CD4-positive, CD25-positive, alpha-beta regulatory T cell (primary cell): Measurements from ENCODE around the gene KCND2. TPM values are rescaled to one million over a fixed set of nuclear protein-coding genes. Genes with fewer than 3 reads are reported as not detected.
"Not testable (repeated sequence)": the region's sequence is repeated elsewhere in the genome, so short reads cannot be mapped to it uniquely, and the experiment has no call there.

Experiments
- ATAC-seq, 2 donors: fragments of 150-1000 bp; cut with Tn5 transposase; one replicate each; pipeline ENCODE4 v1.10.0; 2021; ENCODE audit warnings: low read depth in 2 of 2, moderate number of reproducible peaks in 2 of 2, moderate library complexity in 1 of 2
- DNase-seq, 3 donors: peaks; one replicate each; pipeline versions ENCODE4 v3.0.0 to v3.0.0-alpha.2; 2012 to 2022; ENCODE audit warnings: mixed read lengths in 1 of 3
- H3K27ac ChIP-seq: one replicate; pipeline ENCODE4 v1.7.0; 2013; ENCODE audit warnings: mild to moderate bottlenecking, low read length; ENCODE audit not compliant: insufficient read depth, poor library complexity, severe bottlenecking
- H3K27me3 ChIP-seq: one replicate; pipeline ENCODE4 v1.7.0; 2013; ENCODE audit warnings: low read length; ENCODE audit not compliant: control insufficient read depth, insufficient read depth
- H3K36me3 ChIP-seq: one replicate; pipeline ENCODE4 v1.7.0; 2013; ENCODE audit warnings: mild to moderate bottlenecking, low read length, moderate library complexity; ENCODE audit not compliant: control insufficient read depth, insufficient read depth
- H3K4me1 ChIP-seq: 2 replicates; pipeline ENCODE4 v1.7.0; 2013; ENCODE audit warnings: mild to moderate bottlenecking, low read length; ENCODE audit not compliant: insufficient read depth, control insufficient read depth, poor library complexity, severe bottlenecking
- H3K4me3 ChIP-seq: one replicate; pipeline ENCODE4 v1.7.0; 2013; ENCODE audit warnings: low read depth, mild to moderate bottlenecking, low read length, moderate library complexity
- H3K9me3 ChIP-seq, 2 experiments: 1 replicate in 1 of 2; 2 replicates in 1 of 2; pipeline ENCODE4 v1.7.0; 2013; ENCODE audit warnings: low read length in 2 of 2, mild to moderate bottlenecking in 1 of 2, moderate library complexity in 1 of 2; ENCODE audit not compliant: control insufficient read depth in 2 of 2
- H3K27ac Mint-ChIP-seq, 3 donors: one replicate each; pipeline ENCODE4 v1.8.0; 2020 to 2022; ENCODE audit warnings: mild to moderate bottlenecking in 3 of 3, mixed read lengths in 3 of 3, moderate library complexity in 2 of 3
- H3K27me3 Mint-ChIP-seq: one replicate; pipeline ENCODE4 v1.8.0; 2022; ENCODE audit warnings: mild to moderate bottlenecking, mixed read lengths
- H3K36me3 Mint-ChIP-seq: one replicate; pipeline ENCODE4 v1.8.0; 2020; ENCODE audit warnings: mixed read lengths
- H3K4me1 Mint-ChIP-seq, 4 donors: one replicate each; pipeline ENCODE4 v1.8.0; 2020 to 2022; ENCODE audit warnings: mixed read lengths in 4 of 4, mild to moderate bottlenecking in 1 of 4
- H3K4me3 Mint-ChIP-seq, 4 donors: one replicate each; pipeline ENCODE4 v1.8.0; 2020 to 2022; ENCODE audit warnings: mild to moderate bottlenecking in 4 of 4, mixed read lengths in 4 of 4, moderate library complexity in 3 of 4
- H3K9me3 Mint-ChIP-seq, 7 donors: one replicate each; pipeline ENCODE4 v1.8.0; 2020 to 2022; ENCODE audit warnings: mixed read lengths in 7 of 7, mild to moderate bottlenecking in 3 of 7, moderate library complexity in 2 of 7
- polyA plus RNA-seq, 4 donors: library from polyadenylated mRNA; unstranded; fragments of 300-500 nt; fragmentation: Illumina TruSeq; gene quantifications; one replicate each; pipeline ENCODE4 v1.2.3, GENCODE V29; 2021
- total RNA-seq: library from RNA; stranded (reverse); gene quantifications from one replicate; pipeline ENCODE4 v1.2.3, GENCODE V29; 2022

Gene KCND2
- total and polyA plus RNA-seq, 5 donors from 2014 or later = not detected

DNA sequence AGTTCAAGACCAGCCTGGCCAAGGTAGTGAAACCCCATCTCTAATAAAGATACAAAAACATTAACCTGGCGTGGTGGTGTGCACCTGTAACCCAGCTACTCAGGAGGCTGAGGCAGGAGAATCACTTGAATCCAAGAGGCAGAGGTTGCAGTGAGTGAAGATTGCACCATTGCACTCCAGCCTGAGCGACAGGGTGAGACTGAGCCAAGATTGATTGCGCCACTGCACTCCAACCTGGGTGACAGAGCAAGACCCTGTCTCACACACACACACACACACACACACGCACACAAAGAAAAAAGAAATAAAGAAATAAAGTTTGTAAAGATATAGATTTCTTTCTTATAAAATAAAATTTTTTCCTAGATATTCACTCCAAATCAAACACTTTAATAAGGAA, 305.7 kb downstream of the KCND2 start:
- not testable (repeated sequence) for H3K4me1 Mint-ChIP-seq, H3K27ac Mint-ChIP-seq, H3K36me3 ChIP-seq, ATAC-seq, H3K4me3 ChIP-seq, H3K4me3 Mint-ChIP-seq, H3K27me3 ChIP-seq, H3K4me1 ChIP-seq, DNase-seq, H3K9me3 Mint-ChIP-seq, H3K27ac ChIP-seq, H3K9me3 ChIP-seq, H3K27me3 Mint-ChIP-seq, H3K36me3 Mint-ChIP-seq

DNA sequence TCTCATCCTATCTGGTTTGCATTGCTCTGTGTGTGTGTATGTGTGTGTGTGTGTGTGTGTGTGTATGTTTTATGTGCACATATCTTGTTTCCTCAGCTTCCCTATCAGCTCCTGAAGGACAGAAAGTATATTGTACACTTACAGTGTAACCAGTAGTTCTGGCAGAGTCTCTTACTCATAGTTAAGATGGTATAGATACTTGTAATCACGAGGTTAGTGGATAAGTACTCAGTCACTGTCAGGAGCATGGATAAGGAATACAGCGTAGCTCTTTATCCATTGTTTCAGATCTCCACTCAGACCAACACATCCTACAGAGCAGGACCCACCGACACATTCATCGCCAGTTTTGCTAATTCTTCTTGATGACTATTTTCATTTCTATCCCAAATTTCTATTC, 309.9 kb downstream of the KCND2 start:
- H3K9me3 Mint-ChIP-seq = peaks cover 0 to 10% (median 2%) of the 10 kb centered on the region in 7 donors
- Histone ChIP-seq H3K4me3 (no peak overlapping the region), H3K27ac (no peak overlapping the region), H3K4me1 (no peaks in the 10 kb centered on the region), H3K36me3 (no peaks in the 10 kb centered on the region), H3K9me3 (no peaks in the 10 kb centered on the region), H3K27me3 (no peaks in the 10 kb centered on the region)
- no peaks in the 10 kb centered on the region for H3K27me3 Mint-ChIP-seq
- no peak for DNase-seq
- no peak overlapping the region for H3K4me3 Mint-ChIP-seq
- ATAC-seq = no peak
- no peak overlapping the region for H3K27ac Mint-ChIP-seq
- no peaks in the 10 kb centered on the region for H3K36me3 Mint-ChIP-seq
- H3K4me1 Mint-ChIP-seq = no peaks in the 10 kb centered on the region

DNA sequence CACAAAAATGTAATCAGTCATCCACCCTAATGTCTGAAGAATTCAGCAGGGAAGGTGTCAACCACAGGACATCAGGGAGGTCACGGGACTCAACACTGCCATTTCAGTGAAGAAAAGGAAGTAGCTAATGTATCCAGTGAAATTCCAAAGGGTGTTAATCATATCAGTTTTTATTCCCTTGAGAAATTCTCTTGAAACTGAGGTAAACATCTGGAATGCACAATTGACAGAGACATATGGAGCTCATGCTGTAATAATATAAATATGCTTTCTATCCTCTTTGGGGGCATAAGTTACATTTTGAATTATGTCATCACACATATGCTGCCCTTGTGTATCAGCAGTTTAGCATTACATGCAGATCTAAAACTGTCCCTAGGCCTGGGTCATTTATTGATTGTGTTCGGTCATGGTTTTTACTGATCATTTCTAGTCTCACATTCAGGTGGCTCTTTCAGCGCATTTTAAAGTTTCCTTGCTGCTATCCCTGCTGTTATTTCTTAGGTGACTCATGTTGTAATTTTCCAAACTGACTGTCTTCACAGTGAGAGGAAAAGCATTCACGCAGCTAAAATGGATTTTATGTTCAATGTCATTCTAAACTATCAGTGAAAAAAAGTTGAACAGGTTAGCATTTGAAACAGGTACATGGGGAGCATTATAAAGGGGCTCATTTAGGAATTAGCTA, 311.1 kb downstream of the KCND2 start:
- no peak overlapping the region for H3K27ac ChIP-seq
- no peak for DNase-seq
- H3K27me3 ChIP-seq = no peaks in the 10 kb centered on the region
- ATAC-seq = no peak
- no peaks in the 10 kb centered on the region for H3K36me3 Mint-ChIP-seq
- H3K4me1 ChIP-seq = no peaks in the 10 kb centered on the region
- H3K9me3 Mint-ChIP-seq = peaks cover 0 to 10% (median 6%) of the 10 kb centered on the region in 7 donors
- no peaks in the 10 kb centered on the region for H3K9me3 ChIP-seq
- H3K4me3 Mint-ChIP-seq = no peak overlapping the region
- H3K4me1 Mint-ChIP-seq = no peaks in the 10 kb centered on the region
- no peak overlapping the region for H3K4me3 ChIP-seq
- no peaks in the 10 kb centered on the region for H3K27me3 Mint-ChIP-seq
- no peak overlapping the region for H3K27ac Mint-ChIP-seq
- no peaks in the 10 kb centered on the region for H3K36me3 ChIP-seq

DNA sequence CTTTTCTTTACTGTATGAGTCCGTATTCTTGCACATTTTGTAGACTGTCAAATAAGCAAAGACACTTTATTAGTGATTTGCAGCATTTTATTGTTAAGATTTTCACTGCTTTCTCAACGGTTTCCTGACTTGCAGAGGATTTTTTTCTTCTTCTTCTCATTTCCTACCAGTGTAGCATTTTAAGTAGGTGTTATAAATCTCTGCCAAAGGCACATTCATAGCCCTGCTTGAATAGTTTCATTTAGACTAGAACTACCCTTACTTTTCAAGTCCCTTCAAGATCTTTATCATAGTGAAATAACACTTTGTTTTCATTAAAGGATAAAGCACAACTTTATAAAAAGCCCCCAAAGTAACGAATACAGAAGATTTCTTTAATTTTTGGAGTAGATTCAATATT, 313.6 kb downstream of the KCND2 start:
- Mint-ChIP-seq H3K4me3 (no peak overlapping the region), H3K9me3 (peaks cover 0 to 8% (median 4%) of the 10 kb centered on the region in 7 donors), H3K36me3 (no peaks in the 10 kb centered on the region), H3K27ac (no peak overlapping the region), H3K4me1 (no peaks in the 10 kb centered on the region), H3K27me3 (no peaks in the 10 kb centered on the region)
- Histone ChIP-seq H3K27ac (no peak overlapping the region), H3K4me1 (no peaks in the 10 kb centered on the region), H3K36me3 (no peaks in the 10 kb centered on the region), H3K27me3 (no peaks in the 10 kb centered on the region), H3K9me3 (no peaks in the 10 kb centered on the region), H3K4me3 (no peak overlapping the region)
- ATAC-seq = no peak
- DNase-seq = no peak

DNA sequence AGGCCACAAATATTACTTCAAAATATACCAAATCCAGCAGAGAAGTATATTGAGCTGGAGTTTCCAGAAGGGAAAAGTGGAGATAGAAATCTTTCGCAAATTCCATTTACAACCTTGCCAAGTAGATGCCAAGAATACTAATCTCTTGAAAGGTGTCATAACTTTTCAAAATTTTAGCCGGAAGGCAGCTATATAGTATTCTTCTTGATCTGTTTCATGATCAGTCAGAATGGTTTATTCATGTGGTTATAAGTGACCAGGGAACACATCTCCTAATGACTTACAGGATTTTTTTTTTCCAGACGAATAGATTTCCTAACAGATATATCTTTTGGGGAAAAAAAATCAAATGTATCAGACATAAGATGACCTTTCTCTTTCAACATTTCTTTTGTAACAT, 314.3 kb downstream of the KCND2 start:
- Mint-ChIP-seq H3K9me3 (peaks cover 0 to 6% (median 2%) of the 10 kb centered on the region in 7 donors), H3K27ac (no peak overlapping the region), H3K36me3 (no peaks in the 10 kb centered on the region), H3K4me1 (no peaks in the 10 kb centered on the region), H3K4me3 (no peak overlapping the region), H3K27me3 (no peaks in the 10 kb centered on the region)
- H3K9me3 ChIP-seq = no peaks in the 10 kb centered on the region
- H3K4me3 ChIP-seq = no peak overlapping the region
- H3K27me3 ChIP-seq = no peaks in the 10 kb centered on the region
- ATAC-seq (no peak), DNase-seq (no peak)
- no peaks in the 10 kb centered on the region for H3K36me3 ChIP-seq
- H3K27ac ChIP-seq = no peak overlapping the region
- H3K4me1 ChIP-seq = no peaks in the 10 kb centered on the region

DNA sequence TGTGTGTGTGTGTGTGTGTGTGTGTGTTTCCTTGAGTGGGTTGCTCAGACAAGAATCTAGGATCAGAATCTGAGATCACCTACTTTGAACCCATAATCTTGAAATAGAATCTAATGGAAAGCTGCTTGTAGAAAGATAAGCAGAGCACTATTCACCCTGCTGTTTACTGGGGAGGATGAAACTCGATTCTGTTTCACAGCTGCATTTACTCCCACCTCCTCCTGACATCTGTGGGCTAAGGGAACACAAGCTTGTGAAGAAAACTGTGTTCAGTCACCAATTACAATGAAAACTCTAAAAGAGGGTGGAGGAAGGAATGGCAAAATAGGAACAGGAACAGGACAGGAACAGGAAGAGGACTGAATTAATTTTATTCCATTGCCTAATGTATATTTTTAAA, 315.4 kb downstream of the KCND2 start:
- no peak overlapping the region for H3K4me3 Mint-ChIP-seq
- peaks cover 0 to 6% (median 4%) of the 10 kb centered on the region in 7 donors for H3K9me3 Mint-ChIP-seq
- no peak overlapping the region for H3K27ac ChIP-seq
- DNase-seq (no peak), ATAC-seq (no peak)
- H3K36me3 ChIP-seq = no peaks in the 10 kb centered on the region
- no peaks in the 10 kb centered on the region for H3K36me3 Mint-ChIP-seq
- no peaks in the 10 kb centered on the region for H3K27me3 Mint-ChIP-seq
- H3K4me3 ChIP-seq = no peak overlapping the region
- peak overlapping the region in 1 of 3 donors; percentile 48 for H3K27ac Mint-ChIP-seq
- no peaks in the 10 kb centered on the region for H3K4me1 ChIP-seq
- no peaks in the 10 kb centered on the region for H3K4me1 Mint-ChIP-seq
- no peaks in the 10 kb centered on the region for H3K27me3 ChIP-seq
- no peaks in the 10 kb centered on the region for H3K9me3 ChIP-seq

DNA sequence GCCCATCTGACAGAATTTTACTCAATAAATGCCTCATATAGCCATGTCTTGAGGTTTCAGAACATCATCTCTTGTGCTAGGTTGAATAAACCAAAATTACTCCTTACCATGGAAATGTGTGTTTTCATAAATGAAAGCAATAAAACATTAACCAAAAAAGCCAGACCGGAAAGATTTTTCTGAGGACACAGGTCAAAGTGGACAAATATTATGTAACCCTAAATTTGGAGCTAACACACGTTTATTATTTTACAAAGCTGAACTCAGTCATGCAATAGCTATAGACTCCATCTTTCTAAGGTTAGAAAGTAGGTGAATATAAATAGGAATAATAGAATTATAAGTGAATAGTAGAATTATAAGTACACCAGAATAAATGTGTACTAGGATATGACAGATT, 315.9 kb downstream of the KCND2 start:
- H3K36me3 Mint-ChIP-seq = no peaks in the 10 kb centered on the region
- H3K27me3 ChIP-seq = no peaks in the 10 kb centered on the region
- DNase-seq (no peak), ATAC-seq (no peak)
- no peaks in the 10 kb centered on the region for H3K4me1 Mint-ChIP-seq
- H3K4me3 Mint-ChIP-seq = no peak overlapping the region
- H3K9me3 ChIP-seq = no peaks in the 10 kb centered on the region
- H3K27me3 Mint-ChIP-seq = no peaks in the 10 kb centered on the region
- H3K27ac Mint-ChIP-seq = no peak overlapping the region
- no peak overlapping the region for H3K4me3 ChIP-seq
- no peak overlapping the region for H3K27ac ChIP-seq
- H3K9me3 Mint-ChIP-seq = peaks cover 0 to 8% (median 5%) of the 10 kb centered on the region in 7 donors
- no peaks in the 10 kb centered on the region for H3K36me3 ChIP-seq
- H3K4me1 ChIP-seq = no peaks in the 10 kb centered on the region

DNA sequence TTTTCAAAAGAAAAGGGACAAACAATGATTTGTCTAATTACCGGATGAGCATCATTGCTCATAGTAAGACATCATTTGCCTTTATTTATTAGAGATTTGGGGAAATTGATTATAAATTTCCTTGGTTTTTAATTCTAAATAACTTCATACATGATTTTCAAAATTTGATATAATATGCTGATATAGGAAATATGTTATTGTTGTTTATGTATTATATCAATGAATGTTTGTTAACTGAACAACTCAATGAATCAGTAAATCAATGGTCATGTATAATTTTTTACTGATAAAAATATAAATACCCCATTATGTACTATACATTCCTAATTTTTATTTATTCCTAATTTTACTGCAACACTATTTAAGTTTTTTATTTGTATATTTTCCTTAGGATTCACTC, 327.6 kb downstream of the KCND2 start:
- H3K27ac Mint-ChIP-seq = no peak overlapping the region
- H3K9me3 ChIP-seq = peaks cover 0 to 3% of the 10 kb centered on the region in 2 experiments
- no peaks in the 10 kb centered on the region for H3K36me3 ChIP-seq
- H3K4me1 Mint-ChIP-seq = no peaks in the 10 kb centered on the region
- no peaks in the 10 kb centered on the region for H3K27me3 ChIP-seq
- H3K36me3 Mint-ChIP-seq = no peaks in the 10 kb centered on the region
- no peaks in the 10 kb centered on the region for H3K27me3 Mint-ChIP-seq
- H3K4me3 Mint-ChIP-seq = no peak overlapping the region
- H3K4me3 ChIP-seq = no peak overlapping the region
- H3K4me1 ChIP-seq = no peaks in the 10 kb centered on the region
- no peak overlapping the region for H3K27ac ChIP-seq
- no peak for ATAC-seq
- no peak for DNase-seq
- peaks cover 0 to 8% (median 3%) of the 10 kb centered on the region in 7 donors for H3K9me3 Mint-ChIP-seq
